IPS-18a (cell line): Measurements from ENCODE around the gene CYBC1.

Experiments
- H3K27ac ChIP-seq: one replicate; pipeline ENCODE4 v1.5.1; 2013; ENCODE audit warnings: low read length
- H3K27me3 ChIP-seq: one replicate; pipeline ENCODE4 v1.6.1; 2013; ENCODE audit warnings: mild to moderate bottlenecking, low read length; ENCODE audit not compliant: control insufficient read depth, insufficient read depth
- H3K36me3 ChIP-seq: one replicate; pipeline ENCODE4 v1.6.1; 2013; ENCODE audit warnings: low read depth, low read length; ENCODE audit not compliant: control insufficient read depth
- H3K4me1 ChIP-seq: one replicate; pipeline ENCODE4 v1.6.1; 2013; ENCODE audit warnings: low read depth, low read length; ENCODE audit not compliant: control insufficient read depth
- H3K4me3 ChIP-seq: one replicate; pipeline ENCODE4 v1.5.1; 2013; ENCODE audit warnings: low read length
- H3K9ac ChIP-seq: one replicate; pipeline ENCODE4 v1.6.1; 2013; ENCODE audit warnings: mild to moderate bottlenecking, low read length, moderate library complexity
- H3K9me3 ChIP-seq: one replicate; pipeline ENCODE4 v1.6.1; 2013; ENCODE audit warnings: low read depth, low read length; ENCODE audit not compliant: control insufficient read depth

CYBC1 gene

DNA sequence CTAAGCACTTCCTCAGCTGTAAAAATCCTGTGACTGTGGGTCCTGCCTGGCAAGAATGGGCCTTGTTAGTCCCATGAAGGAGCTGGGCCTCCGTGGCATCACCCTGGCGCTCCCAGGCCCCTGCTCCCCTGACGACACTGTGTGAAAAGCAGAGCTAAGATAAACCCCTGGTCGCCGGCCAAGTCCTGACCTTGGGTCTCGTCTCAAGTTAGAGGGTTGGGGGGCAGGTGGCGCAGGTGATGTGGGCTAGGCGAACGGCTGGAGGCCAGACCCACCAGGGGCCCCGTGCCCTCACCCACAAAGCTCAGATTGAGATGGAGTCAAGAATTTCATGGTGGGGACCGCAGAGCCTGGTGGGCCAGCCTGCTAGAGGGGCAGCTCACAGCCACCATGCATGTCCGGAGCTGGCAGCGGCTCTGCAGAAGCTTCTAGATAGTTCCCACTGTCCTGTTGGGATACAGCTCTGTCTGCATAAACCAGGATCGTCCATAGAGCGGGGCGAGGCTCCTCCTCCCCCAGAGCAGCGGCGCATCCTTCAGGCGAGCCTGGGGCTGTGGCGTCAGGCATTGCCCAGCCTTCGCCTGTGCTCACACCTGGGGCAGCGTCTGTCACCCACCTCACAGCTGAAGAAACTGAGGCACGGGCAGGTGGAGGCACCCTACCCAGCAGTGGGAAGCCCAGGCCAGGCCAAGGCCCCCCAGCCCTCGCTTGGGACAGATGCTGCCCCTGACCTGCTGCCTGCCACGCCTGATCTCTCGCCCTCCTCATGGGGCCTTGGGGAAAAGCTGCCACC, 12.0 kb downstream of the CYBC1 start:
- Histone ChIP-seq H3K9me3 (no peaks in the 10 kb centered on the region), H3K27me3 (no peaks in the 10 kb centered on the region), H3K4me3 (no peak overlapping the region), H3K9ac (no peak overlapping the region), H3K27ac (no peak overlapping the region), H3K36me3 (peaks cover 6% of the 10 kb centered on the region), H3K4me1 (no peaks in the 10 kb centered on the region)

DNA sequence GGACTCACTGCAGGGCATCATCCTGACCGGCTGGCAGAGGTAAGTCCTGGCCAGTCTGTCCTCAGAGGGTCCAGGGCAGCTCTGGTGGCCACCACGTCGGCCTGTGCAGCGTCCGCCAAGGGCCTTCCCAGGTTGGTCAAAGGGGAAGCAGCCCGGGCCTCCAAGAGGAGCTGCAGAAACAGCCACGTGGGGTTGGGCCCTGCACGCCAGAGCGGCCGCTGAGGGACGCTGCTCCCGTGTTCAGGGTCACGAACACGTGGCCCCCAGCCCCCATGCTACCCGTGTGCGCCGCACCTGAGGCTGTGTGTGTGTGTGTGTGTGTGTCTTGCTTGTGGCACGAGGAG, 13.3 kb downstream of the CYBC1 start:
- Histone ChIP-seq H3K27ac (no peak overlapping the region), H3K4me1 (no peaks in the 10 kb centered on the region)

DNA sequence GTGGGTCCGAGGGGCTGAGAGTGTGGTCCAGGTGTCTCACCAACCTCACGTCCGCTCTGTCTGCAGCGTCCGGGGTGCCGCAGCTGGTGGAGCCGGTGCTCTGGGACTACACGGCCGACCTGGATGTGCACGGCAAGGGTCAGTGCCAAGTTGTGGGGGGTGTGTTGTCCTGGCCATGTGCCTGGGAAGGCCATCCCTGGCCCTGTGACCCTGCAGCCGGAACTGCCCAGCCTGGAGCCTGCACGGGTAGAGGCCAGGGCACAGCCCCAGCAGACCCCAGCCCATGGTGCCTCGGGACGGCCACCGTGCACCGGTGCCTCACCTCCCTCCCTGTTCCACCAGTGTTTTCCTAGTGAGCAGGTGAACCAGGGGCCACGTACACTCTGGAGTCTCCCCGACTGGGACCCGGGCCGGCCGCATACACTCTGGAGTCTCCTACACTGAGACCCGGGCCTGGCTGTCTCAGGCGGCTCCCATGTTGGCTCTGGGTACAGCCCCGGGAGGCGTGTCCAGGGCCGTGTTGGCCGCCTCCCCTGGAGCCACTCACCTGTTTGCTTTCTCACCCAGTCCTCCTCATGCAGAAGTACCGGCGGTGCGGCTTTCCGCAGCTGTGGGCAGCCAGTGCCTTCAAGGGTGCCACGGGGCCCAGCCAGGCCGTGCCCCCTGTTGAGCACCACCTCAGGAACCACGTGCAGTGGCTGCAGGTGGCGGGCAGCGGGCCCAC, 13.8 kb downstream of the CYBC1 start:
- no peak overlapping the region for H3K4me3 ChIP-seq
- no peak overlapping the region for H3K9ac ChIP-seq
- no peaks in the 10 kb centered on the region for H3K4me1 ChIP-seq
- H3K27me3 ChIP-seq: no peaks in the 10 kb centered on the region
- H3K9me3 ChIP-seq: no peaks in the 10 kb centered on the region
- no peak overlapping the region for H3K27ac ChIP-seq
- H3K36me3 ChIP-seq: peaks cover 6% of the 10 kb centered on the region

More for the DNA sequence above, 13.3 kb downstream of the CYBC1 start:
- peaks cover 6% of the 10 kb centered on the region for H3K36me3 ChIP-seq
- H3K4me3 ChIP-seq: no peak overlapping the region
- no peaks in the 10 kb centered on the region for H3K27me3 ChIP-seq
- H3K9me3 ChIP-seq: no peaks in the 10 kb centered on the region
- no peak overlapping the region for H3K9ac ChIP-seq

DNA sequence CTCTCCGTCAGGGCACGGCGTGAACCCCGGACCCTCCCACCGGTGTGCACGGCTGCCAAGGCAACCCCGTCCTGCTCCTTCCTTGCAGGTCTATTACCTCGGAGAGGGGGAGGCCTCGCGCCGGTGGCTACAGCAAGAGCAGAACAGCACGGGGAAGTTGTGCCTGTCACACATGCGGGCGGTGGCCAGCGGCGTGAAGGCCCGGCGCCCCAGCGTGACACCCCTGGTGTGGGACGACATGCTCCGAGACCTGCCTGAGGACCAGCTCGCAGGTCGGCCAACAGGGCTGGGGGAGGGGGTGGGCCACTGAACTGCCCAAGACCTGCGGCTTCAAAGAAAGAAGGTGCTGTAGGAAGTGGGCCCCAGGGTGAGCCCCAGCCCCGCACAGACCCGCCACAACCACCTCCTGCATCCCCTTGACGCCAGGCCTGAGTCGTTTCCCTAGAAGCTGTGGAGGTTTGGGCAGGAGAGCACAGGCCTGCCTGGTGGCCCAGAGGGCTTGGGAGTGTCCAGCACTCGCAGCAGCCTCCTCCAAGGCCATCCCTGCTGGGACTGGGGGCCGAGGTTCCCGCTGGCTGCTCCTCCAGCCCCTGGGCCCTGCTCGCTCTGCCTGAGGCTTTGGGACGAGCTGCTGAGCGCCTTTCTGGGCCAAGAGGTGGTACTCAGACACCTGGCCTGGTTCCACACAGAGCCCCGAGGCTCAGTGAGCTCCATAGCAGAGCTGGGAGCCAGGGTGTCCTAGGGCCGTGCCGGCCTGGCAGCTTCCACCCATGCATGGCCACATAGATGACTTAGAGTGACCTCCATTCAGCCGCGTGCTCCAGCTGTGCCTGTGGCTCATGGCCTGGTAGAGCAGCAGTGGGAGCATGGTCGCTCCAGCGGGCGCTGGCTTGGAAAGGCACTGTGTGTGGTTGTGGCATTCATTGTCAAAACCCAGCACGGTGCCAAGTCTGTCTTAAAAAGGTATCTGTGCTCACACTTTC, 14.7 kb downstream of the CYBC1 start:
- no peaks in the 10 kb centered on the region for H3K27me3 ChIP-seq
- H3K4me3 ChIP-seq: no peak overlapping the region
- no peak overlapping the region for H3K27ac ChIP-seq
- peaks cover 6% of the 10 kb centered on the region for H3K36me3 ChIP-seq
- no peaks in the 10 kb centered on the region for H3K9me3 ChIP-seq
- no peaks in the 10 kb centered on the region for H3K4me1 ChIP-seq
- H3K9ac ChIP-seq: no peak overlapping the region

DNA sequence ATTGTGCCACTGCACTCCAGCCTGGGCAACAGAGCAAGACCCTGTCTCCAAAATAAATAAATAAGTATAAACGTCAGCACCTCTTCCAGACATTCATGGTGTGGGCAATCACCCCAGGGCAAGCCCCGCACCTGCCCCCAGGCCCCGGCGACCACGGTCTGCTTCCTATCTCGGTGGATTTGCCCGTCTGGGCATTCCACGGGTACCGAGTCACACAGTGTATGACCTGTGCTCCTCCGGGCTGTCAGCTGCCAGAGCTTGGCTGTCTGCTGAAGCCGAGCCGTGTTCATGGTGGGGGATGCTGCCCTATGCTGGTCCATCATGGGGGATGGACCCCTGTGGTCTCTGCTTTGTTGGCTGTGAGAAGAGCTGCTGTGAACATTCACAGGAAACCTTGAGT, 15.4 kb downstream of the CYBC1 start:
- Histone ChIP-seq H3K9ac (no peak overlapping the region), H3K9me3 (no peaks in the 10 kb centered on the region), H3K36me3 (peaks cover 6% of the 10 kb centered on the region), H3K27ac (no peak overlapping the region), H3K4me3 (no peak overlapping the region), H3K4me1 (no peaks in the 10 kb centered on the region), H3K27me3 (no peaks in the 10 kb centered on the region)

DNA sequence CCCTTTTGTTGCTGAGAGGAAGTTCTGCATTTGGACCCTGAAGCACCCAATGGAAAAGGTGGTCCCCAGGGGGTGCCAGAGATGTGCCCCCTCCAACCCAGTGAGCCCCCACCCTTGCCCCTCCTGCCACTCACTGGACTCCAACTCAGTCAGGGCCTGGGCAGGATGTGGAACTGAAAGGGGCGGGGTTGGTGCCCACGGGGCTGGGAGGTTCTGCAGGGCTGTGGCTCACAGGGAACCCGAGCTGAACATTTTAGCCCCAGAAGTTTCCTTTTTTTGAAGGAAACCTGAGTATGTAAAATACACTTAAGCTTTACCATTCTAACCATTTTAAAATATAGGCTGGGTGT, 16.4 kb downstream of the CYBC1 start:
- H3K9ac ChIP-seq: no peak overlapping the region
- no peaks in the 10 kb centered on the region for H3K9me3 ChIP-seq
- no peak overlapping the region for H3K27ac ChIP-seq
- no peak overlapping the region for H3K4me3 ChIP-seq
- no peaks in the 10 kb centered on the region for H3K4me1 ChIP-seq
- peaks cover 6% of the 10 kb centered on the region for H3K36me3 ChIP-seq
- no peaks in the 10 kb centered on the region for H3K27me3 ChIP-seq

DNA sequence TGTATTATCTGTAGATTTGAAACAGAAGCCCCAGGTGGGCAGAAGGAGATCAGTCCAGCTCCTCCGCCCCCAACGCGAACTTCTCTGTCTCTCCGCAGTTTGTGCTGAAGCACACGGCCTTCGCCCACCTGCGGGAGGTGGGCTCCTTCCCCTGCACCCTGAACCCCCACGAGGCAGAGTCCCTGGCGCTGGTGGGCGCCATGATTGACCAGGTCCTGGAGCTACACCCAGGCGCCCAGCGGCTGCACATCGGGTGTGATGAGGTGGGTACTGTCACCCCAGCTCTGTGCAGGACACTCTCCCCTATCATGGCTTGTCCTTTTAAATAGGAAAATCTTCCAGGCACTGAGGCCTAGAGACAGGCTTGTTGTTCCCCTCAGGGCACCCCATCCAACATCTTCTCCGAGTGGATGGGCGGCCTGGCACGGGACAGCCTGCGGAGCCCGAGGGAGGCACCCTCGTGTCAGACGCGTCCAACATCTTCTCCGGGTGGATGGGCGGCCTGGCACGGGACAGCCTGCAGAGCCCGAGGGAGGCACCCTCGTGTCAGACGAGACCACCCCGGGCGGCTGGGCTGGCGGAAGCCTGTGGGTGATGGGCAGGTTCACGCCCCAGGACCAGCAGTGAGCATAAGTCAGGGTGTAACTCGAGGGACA, 16.9 kb downstream of the CYBC1 start:
- no peaks in the 10 kb centered on the region for H3K27me3 ChIP-seq
- no peak overlapping the region for H3K4me3 ChIP-seq
- H3K9ac ChIP-seq: no peak overlapping the region
- no peaks in the 10 kb centered on the region for H3K9me3 ChIP-seq
- peaks cover 6% of the 10 kb centered on the region for H3K36me3 ChIP-seq
- H3K4me1 ChIP-seq: no peaks in the 10 kb centered on the region
- H3K27ac ChIP-seq: no peak overlapping the region

DNA sequence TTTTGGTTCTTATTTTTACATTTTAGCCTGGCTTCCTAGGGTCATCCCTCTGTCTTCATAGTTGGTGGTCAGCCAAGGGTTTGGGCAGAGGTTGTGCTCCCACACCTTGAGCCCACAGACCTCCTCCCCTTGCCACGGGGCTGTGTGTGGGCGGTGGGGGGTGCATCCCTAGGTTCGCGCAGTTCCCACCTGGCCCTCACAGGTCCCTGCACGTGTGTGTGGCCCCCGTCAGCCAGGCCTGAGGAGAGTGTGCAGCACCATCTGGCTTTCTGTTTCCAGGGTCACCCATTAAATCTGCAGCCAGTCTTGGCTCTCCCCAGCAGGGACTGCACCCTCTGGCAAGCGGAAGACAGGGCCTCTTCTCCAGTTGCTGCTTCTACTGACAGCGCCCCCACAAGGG, 18.5 kb downstream of the CYBC1 start:
- no peaks in the 10 kb centered on the region for H3K9me3 ChIP-seq
- H3K36me3 ChIP-seq: peaks cover 6% of the 10 kb centered on the region
- H3K27ac ChIP-seq: no peak overlapping the region
- H3K9ac ChIP-seq: no peak overlapping the region
- no peak overlapping the region for H3K4me3 ChIP-seq
- H3K4me1 ChIP-seq: no peaks in the 10 kb centered on the region
- no peaks in the 10 kb centered on the region for H3K27me3 ChIP-seq

DNA sequence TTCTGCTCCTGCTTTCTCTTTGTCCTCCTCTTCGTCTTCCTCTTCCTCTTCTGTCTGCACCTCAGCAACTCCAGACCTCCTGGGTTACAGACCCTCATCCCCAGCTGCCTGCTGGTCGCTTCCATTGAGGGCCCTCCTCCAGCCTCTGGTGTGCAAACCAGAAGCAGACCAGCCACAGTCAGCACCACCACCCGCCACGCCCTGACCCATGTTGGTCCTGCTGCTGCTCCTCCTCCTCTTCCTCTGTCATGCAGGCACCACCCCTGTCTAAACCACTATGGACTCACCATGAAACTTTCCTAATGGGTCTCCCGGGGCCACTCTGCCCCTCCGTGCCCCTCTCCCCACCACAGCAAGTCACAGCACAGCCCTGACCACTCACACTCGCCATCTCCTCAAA, 20.7 kb downstream of the CYBC1 start:
- Histone ChIP-seq H3K9ac (no peak overlapping the region), H3K4me3 (no peak overlapping the region), H3K4me1 (no peaks in the 10 kb centered on the region), H3K36me3 (no peaks in the 10 kb centered on the region), H3K27me3 (no peaks in the 10 kb centered on the region), H3K9me3 (no peaks in the 10 kb centered on the region), H3K27ac (no peak overlapping the region)

DNA sequence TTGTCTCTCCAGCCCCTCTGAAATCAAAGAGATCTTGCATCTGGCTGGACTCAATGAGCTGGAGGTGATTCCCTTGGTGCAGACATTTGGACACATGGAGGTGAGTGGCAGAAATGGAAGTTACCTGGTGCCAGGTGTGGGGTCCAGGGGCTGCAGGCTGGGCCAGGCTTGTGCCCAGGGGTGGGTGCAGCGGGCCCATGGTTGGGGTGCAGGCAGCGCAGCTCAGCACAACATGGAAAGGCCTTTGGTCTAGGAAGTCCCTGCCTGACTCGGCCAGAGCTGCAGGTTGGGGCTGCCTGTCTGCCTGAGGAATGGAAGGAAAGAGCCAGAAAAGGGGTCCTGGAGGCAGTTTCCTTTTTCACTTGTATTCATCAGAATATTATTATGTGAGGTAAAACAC, 22.0 kb downstream of the CYBC1 start:
- Histone ChIP-seq H3K4me1 (no peaks in the 10 kb centered on the region), H3K9ac (no peak overlapping the region), H3K4me3 (no peak overlapping the region), H3K27ac (no peak overlapping the region), H3K27me3 (no peaks in the 10 kb centered on the region), H3K9me3 (no peaks in the 10 kb centered on the region), H3K36me3 (no peaks in the 10 kb centered on the region)

DNA sequence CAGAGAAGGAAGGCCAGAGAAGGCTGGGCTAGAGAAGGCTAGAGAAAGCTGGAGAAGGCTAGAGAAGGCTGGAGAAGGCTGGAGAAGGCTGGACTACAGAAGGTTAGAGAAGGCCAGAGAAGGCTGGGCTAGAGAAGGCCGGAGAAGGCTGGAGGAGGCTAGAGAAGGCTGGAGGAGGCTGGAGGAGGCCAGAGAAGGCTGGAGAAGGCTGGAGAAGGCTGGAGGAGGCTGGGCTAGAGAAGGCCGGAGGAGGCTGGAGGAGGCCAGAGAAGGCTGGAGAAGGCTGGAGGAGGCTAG, 25.7 kb downstream of the CYBC1 start:
- Histone ChIP-seq H3K27ac (no peak overlapping the region), H3K27me3 (no peaks in the 10 kb centered on the region), H3K9me3 (no peaks in the 10 kb centered on the region), H3K9ac (no peak overlapping the region), H3K4me1 (no peaks in the 10 kb centered on the region), H3K36me3 (no peaks in the 10 kb centered on the region), H3K4me3 (no peak overlapping the region)
